ENCODE data around the gene UTP15. TPM values are rescaled to one million over a fixed set of nuclear protein-coding genes. Genes with fewer than 3 reads are reported as not detected.

The UTP15 gene
- polyA plus RNA-seq, 3 donors, result 2.8 to 8.6 (median 2.8) TPM

- Mint-ChIP-seq H3K4me1 (no peaks in the 10 kb centered on the region), H3K27me3 (ENCODE audit: low read depth in 3 of 3) (peaks cover 13 to 29% (median 14%) of the 10 kb centered on the region in 3 donors), H3K9me3 (no peaks in the 10 kb centered on the region), H3K27ac (peak overlapping the region in 1 of 7 donors; percentile 68), H3K4me3 (no peak overlapping the region), H3K36me3 (no peaks in the 10 kb centered on the region)
- TF ChIP-seq CTCF (IDR thresholded peaks at IDR 0.05), result no peak
- DNase-seq, result no peak
- Histone ChIP-seq H3K4me2 (replicated peaks; ENCODE audit: extremely low read depth, low read length, poor library complexity, severe bottlenecking) (no peak overlapping the region), H4K20me1 (ENCODE audit: insufficient read depth, low read length) (no peaks in the 10 kb centered on the region), H3K4me3 (replicated peaks in 1 of 3; ENCODE audit: low read depth in 2 of 3, low read length in 3 of 3) (no peak overlapping the region), H3K9me3 (replicated peaks in 1 of 2; ENCODE audit: control insufficient read depth in 1 of 2, insufficient read depth in 1 of 2, low read length in 2 of 2) (no peaks in the 10 kb centered on the region), H3K36me3 (replicated peaks in 1 of 2; ENCODE audit: control insufficient read depth in 1 of 2, insufficient read depth in 2 of 2, low read length in 2 of 2) (no peaks in the 10 kb centered on the region), H3K27me3 (ENCODE audit: control insufficient read depth in 2 of 2, insufficient read depth in 2 of 2, low read length in 2 of 2) (peaks cover 0 to 3% of the 10 kb centered on the region in 2 donors), H2AFZ (ENCODE audit: insufficient read depth, low read depth, low read length, poor library complexity, severe bottlenecking) (no peak overlapping the region), H3K79me2 (ENCODE audit: insufficient read depth, low read length) (no peaks in the 10 kb centered on the region), H3K4me1 (ENCODE audit: control insufficient read depth in 1 of 2, insufficient read depth in 2 of 2, low read length in 2 of 2) (no peaks in the 10 kb centered on the region), H3K9ac (ENCODE audit: insufficient read depth, low read length, poor library complexity, severe bottlenecking) (no peak overlapping the region), H3K27ac (ENCODE audit: low read depth in 1 of 2, low read length in 2 of 2) (no peak overlapping the region)
- WGBS (ENCODE audit: insufficient coverage), result no CpG with 5 or more reads among the region's 1 CpG
- intact Hi-C loops (cut with micrococcal nuclease), result no loop called here
These were observed 20.2 kb upstream of the UTP15 start for GRCh38 chr5:73545403-73545779.

DNA sequence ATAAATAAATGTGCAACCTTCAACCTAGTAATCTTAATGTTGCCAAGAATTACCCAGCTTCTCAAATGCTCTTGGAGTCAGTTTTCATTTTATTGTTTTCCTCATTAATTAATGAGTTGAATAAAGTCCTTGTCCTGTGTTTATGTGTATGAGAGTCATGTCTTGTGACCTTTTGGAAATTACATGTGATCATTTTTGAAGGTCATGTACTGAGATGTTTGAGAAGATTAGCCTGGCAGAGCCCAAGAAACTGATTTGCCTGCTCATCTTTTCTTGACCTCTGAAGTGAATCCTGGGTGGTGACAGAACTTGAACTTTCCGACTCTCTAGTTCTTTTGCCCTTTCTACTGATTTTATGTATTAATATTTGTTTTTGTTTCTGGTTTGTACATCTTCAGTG lies 15.5 kb upstream of the UTP15 start:
- WGBS (ENCODE audit: insufficient coverage), result no CpG with 5 or more reads among the region's 1 CpG
- intact Hi-C loops (cut with micrococcal nuclease), result no loop called here
- H3K27ac ChIP-seq (ENCODE audit: low read depth in 1 of 2, low read length in 2 of 2), result no peak overlapping the region

More for the DNA sequence above, 15.5 kb upstream of the UTP15 start:
- Histone ChIP-seq H3K27me3 (ENCODE audit: control insufficient read depth in 2 of 2, insufficient read depth in 2 of 2, low read length in 2 of 2) (no peaks in the 10 kb centered on the region), H2AFZ (ENCODE audit: insufficient read depth, low read depth, low read length, poor library complexity, severe bottlenecking) (no peak overlapping the region), H3K4me3 (replicated peaks in 1 of 3; ENCODE audit: low read depth in 2 of 3, low read length in 3 of 3) (no peak overlapping the region), H3K36me3 (replicated peaks in 1 of 2; ENCODE audit: control insufficient read depth in 1 of 2, insufficient read depth in 2 of 2, low read length in 2 of 2) (peaks cover 24 to 30% of the 10 kb centered on the region in 2 donors), H3K4me1 (ENCODE audit: control insufficient read depth in 1 of 2, insufficient read depth in 2 of 2, low read length in 2 of 2) (no peaks in the 10 kb centered on the region), H4K20me1 (ENCODE audit: insufficient read depth, low read length) (no peaks in the 10 kb centered on the region), H3K9me3 (replicated peaks in 1 of 2; ENCODE audit: control insufficient read depth in 1 of 2, insufficient read depth in 1 of 2, low read length in 2 of 2) (no peaks in the 10 kb centered on the region), H3K9ac (ENCODE audit: insufficient read depth, low read length, poor library complexity, severe bottlenecking) (no peak overlapping the region), H3K4me2 (replicated peaks; ENCODE audit: extremely low read depth, low read length, poor library complexity, severe bottlenecking) (no peak overlapping the region), H3K79me2 (ENCODE audit: insufficient read depth, low read length) (no peaks in the 10 kb centered on the region)
- DNase-seq, result no peak
- no peak for TF ChIP-seq CTCF (IDR thresholded peaks at IDR 0.05)
- Mint-ChIP-seq H3K27ac (no peak overlapping the region), H3K4me1 (no peaks in the 10 kb centered on the region), H3K27me3 (ENCODE audit: low read depth in 3 of 3) (peaks cover 2 to 8% (median 5%) of the 10 kb centered on the region in 3 donors), H3K9me3 (no peaks in the 10 kb centered on the region), H3K36me3 (peaks cover 25% of the 10 kb centered on the region in 2 donors), H3K4me3 (no peak overlapping the region)

All from CD14-positive monocyte (primary cell).